GM12878 (cell line): ENCODE measurements around the gene PCGF1. TPM values are rescaled to one million over a fixed set of nuclear protein-coding genes. Genes with fewer than 3 reads are reported as not detected.
A peak's percentile ranks its signal among the peaks of the same experiment; 100 is the strongest.

ENCODE experiments used
- ATAC-seq: fragments of 200-7000 bp; cut with Tn5 transposase; 3 replicates; pipeline ENCODE4 v1.9.1; 2020; ENCODE audit warnings: mild to moderate bottlenecking, moderate library complexity
- BruUV-seq: library from RNA; stranded (reverse); fragments of 400-500 nt; replicated peaks from 2 replicates; lab custom pipeline; 2021; lab: Mats Ljungman, UMichigan
- CTCF ChIA-PET: fragments of 300-600 bp; sonication (Branson Sonifier 250); formaldehyde crosslinking; extraction: SDS; loops from one replicate; lab custom pipeline; 2021; ENCODE audit warnings: inconsistent platforms; lab: Yijun Ruan, JAX
- POLR2A ChIA-PET: fragments of 350-600 bp; formaldehyde crosslinking; extraction: SDS; loops from one replicate; lab custom pipeline; 2021; ENCODE audit warnings: inconsistent platforms; lab: Charles Lee
- RAD21 ChIA-PET: fragments of 300-600 bp; sonication (Branson Sonifier 250); formaldehyde crosslinking; loops from one replicate; lab custom pipeline; 2023; ENCODE audit warnings: antibody characterized with exemption; ENCODE audit not compliant: unreplicated experiment; lab: Charles Lee
- SMC1A ChIA-PET: fragments of 300-600 bp; sonication (Branson Sonifier 250); formaldehyde crosslinking; loops from one replicate; lab custom pipeline; 2023; ENCODE audit not compliant: unreplicated experiment, uncharacterized antibody; lab: Charles Lee
- DNase-seq: peaks from one replicate; pipeline ENCODE4 v3.0.0-alpha.2; 2011; ENCODE audit warnings: low read depth, low spot score
- FAIRE-seq: peaks from 3 replicates; lab custom pipeline; 2011; peaks lifted over from hg19 to GRCh38; lab: Jason Lieb, UNC
- H2AFZ ChIP-seq: 2 replicates; pipeline ENCODE4 v1.6.0; 2011; ENCODE audit warnings: low read depth, low read length, control low read depth; ENCODE audit not compliant: control insufficient read depth
- H3K27ac ChIP-seq: 2 replicates; pipeline ENCODE4 v1.5.1; 2011; ENCODE audit warnings: control low read depth; ENCODE audit not compliant: control insufficient read depth, insufficient read depth
- H3K27me3 ChIP-seq, 2 experiments: replicated peaks in 1 of 2; 2 replicates each; pipeline versions ENCODE4 v1.6.0 to v1.6.1; 2011; ENCODE audit warnings: low read length in 1 of 2; ENCODE audit not compliant: control insufficient read depth in 2 of 2, insufficient read depth in 2 of 2
- H3K36me3 ChIP-seq, 2 experiments: 2 replicates each; pipeline ENCODE4 v1.5.1; 2011; ENCODE audit warnings: low read length in 1 of 2; ENCODE audit not compliant: control insufficient read depth in 2 of 2, insufficient read depth in 2 of 2
- H3K4me1 ChIP-seq: 2 replicates; pipeline ENCODE4 v1.6.1; 2011; ENCODE audit warnings: mild to moderate bottlenecking, low read length, moderate library complexity, mixed read lengths; ENCODE audit not compliant: control insufficient read depth, insufficient read depth
- H3K4me2 ChIP-seq: 2 replicates; pipeline ENCODE4 v1.6.0; 2011; ENCODE audit warnings: control low read depth; ENCODE audit not compliant: control insufficient read depth, insufficient read depth
- H3K4me3 ChIP-seq: fragments of 200-600 bp; sonication (generic); 2 replicates; pipeline ENCODE4 v1.5.1; 2016
- H3K79me2 ChIP-seq: 2 replicates; pipeline ENCODE4 v1.6.0; 2011; ENCODE audit warnings: low read length; ENCODE audit not compliant: control insufficient read depth, insufficient read depth
- H3K9ac ChIP-seq: 2 replicates; pipeline ENCODE4 v1.8.0; 2011; ENCODE audit warnings: low read length, control low read depth, mixed read lengths; ENCODE audit not compliant: control insufficient read depth, insufficient read depth
- H3K9me3 ChIP-seq: replicated peaks from 3 replicates; pipeline ENCODE4 v1.5.1; 2011; ENCODE audit warnings: mild to moderate bottlenecking, low read length; ENCODE audit not compliant: control insufficient read depth, insufficient read depth
- H4K20me1 ChIP-seq: 2 replicates; pipeline ENCODE4 v1.6.0; 2011; ENCODE audit not compliant: control insufficient read depth, insufficient read depth
- DPF2 ChIP-seq: fragments of 450-650 bp; IDR thresholded peaks from 2 replicates; pipeline ENCODE4 v1.6.1; 2017; ENCODE audit warnings: mild to moderate bottlenecking
- MXI1 ChIP-seq: fragments of 150-350 bp; IDR thresholded peaks from 2 replicates; pipeline ENCODE4 v1.6.1; 2011; ENCODE audit warnings: low read depth, mild to moderate bottlenecking, inconsistent platforms, low read length, improper control_type of control experiment
- NFYA ChIP-seq: IDR thresholded peaks from 2 replicates; pipeline ENCODE4 v1.6.1; 2011; ENCODE audit warnings: low read depth, mild to moderate bottlenecking, low read length, improper control_type of control experiment, borderline replicate concordance
- NR2C2 ChIP-seq: IDR thresholded peaks from 2 replicates; pipeline ENCODE4 v1.6.1; 2011; ENCODE audit warnings: borderline replicate concordance, low read depth; ENCODE audit not compliant: control insufficient read depth, insufficient read length
- PKNOX1 ChIP-seq: fragments of 450-650 bp; IDR thresholded peaks from 2 replicates; pipeline ENCODE4 v1.6.1; 2016; ENCODE audit warnings: mild to moderate bottlenecking
- POLR2A ChIP-seq: IDR thresholded peaks from 2 replicates; pipeline ENCODE4 v1.6.1; 2011; ENCODE audit warnings: low read depth, mild to moderate bottlenecking, low read length
- POU2F2 ChIP-seq: IDR thresholded peaks from 3 replicates; pipeline ENCODE4 v1.6.1; 2011; ENCODE audit warnings: low read depth, mild to moderate bottlenecking, low read length, borderline replicate concordance
- RELA ChIP-seq: fragments of 450-650 bp; IDR thresholded peaks from 2 replicates; pipeline ENCODE4 v1.8.0; 2014; ENCODE audit warnings: borderline replicate concordance; ENCODE audit not compliant: partially characterized antibody
- SIN3A ChIP-seq: IDR thresholded peaks from 2 replicates; pipeline ENCODE4 v1.6.1; 2012; ENCODE audit warnings: low read depth, low read length, improper control_type of control experiment
- SIX5 ChIP-seq: IDR thresholded peaks from 2 replicates; pipeline ENCODE4 v1.6.1; 2011; ENCODE audit warnings: mild to moderate bottlenecking, low read depth, low read length, moderate library complexity; ENCODE audit not compliant: severe bottlenecking
- SMARCA5 ChIP-seq: fragments of 450-650 bp; IDR thresholded peaks from 2 replicates; pipeline ENCODE4 v1.6.1; 2017; ENCODE audit warnings: mild to moderate bottlenecking
- WGBS: methylation state at CpG from one replicate; pipeline ENCODE4 v1.1.6; 2016; ENCODE audit warnings: low lambda C conversion rate; ENCODE audit not compliant: insufficient replicate concordance, insufficient coverage; ENCODE audit errors: missing lambda C conversion rate; 5-methylcytosine and 5-hydroxymethylcytosine counted together
- in situ Hi-C: fragments of 300-500 bp; cut with MboI; formaldehyde crosslinking; loops from 9 replicates; pipeline ENCODE4 v1.14.3; 2018; ENCODE audit warnings: mixed read lengths
- intact Hi-C: fragments of 100-400 bp; cut with micrococcal nuclease; formaldehyde crosslinking; loops from one replicate; pipeline ENCODE4 v1.14.2; 2022; ENCODE audit not compliant: unreplicated experiment
- polyA plus RNA-seq, 11 experiments: library from polyadenylated mRNA; depleted of rRNA in 4 of 11; unstranded in 6 of 11; stranded (reverse) in 5 of 11; fragments of >200 nt; fragmentation: Nextera tagmentation in 4 of 11; fragmentation: Illumina TruSeq in 1 of 11; extraction: Ambion mirVana in 4 of 11; extraction: Trizol in 1 of 11; gene quantifications; 1 replicate in 1 of 11; 2 replicates in 10 of 11; pipeline versions ENCODE4 v1.2.1 to v1.2.3, GENCODE V29; 2011 to 2016; ENCODE audit warnings: inconsistent platforms in 2 of 11, missing spikeins in 2 of 11, low read depth in 1 of 11
- total RNA-seq, 4 experiments: library from RNA; depleted of rRNA in 3 of 4; stranded (reverse); fragments of >200 nt in 3 of 4; fragmentation: Illumina TruSeq in 1 of 4; extraction: Trizol in 1 of 4; gene quantifications; 2 replicates each; pipeline versions ENCODE4 v1.2.1 to v1.2.3, GENCODE V29; 2013 to 2021
- TF ChIP-seq, protein P1 (sequence below): fragments of 450-650 bp; IDR thresholded peaks from 2 replicates; pipeline ENCODE4 v1.6.1; 2017; ENCODE audit warnings: low read depth, mild to moderate bottlenecking, moderate library complexity

PCGF1 gene
- total and polyA plus RNA-seq, 10 of the 15 experiments (the other 5 are each of a cell fraction or from before 2014, with no cell fraction given) = 23.1 to 50.8 (median 27.4) TPM

DNA sequence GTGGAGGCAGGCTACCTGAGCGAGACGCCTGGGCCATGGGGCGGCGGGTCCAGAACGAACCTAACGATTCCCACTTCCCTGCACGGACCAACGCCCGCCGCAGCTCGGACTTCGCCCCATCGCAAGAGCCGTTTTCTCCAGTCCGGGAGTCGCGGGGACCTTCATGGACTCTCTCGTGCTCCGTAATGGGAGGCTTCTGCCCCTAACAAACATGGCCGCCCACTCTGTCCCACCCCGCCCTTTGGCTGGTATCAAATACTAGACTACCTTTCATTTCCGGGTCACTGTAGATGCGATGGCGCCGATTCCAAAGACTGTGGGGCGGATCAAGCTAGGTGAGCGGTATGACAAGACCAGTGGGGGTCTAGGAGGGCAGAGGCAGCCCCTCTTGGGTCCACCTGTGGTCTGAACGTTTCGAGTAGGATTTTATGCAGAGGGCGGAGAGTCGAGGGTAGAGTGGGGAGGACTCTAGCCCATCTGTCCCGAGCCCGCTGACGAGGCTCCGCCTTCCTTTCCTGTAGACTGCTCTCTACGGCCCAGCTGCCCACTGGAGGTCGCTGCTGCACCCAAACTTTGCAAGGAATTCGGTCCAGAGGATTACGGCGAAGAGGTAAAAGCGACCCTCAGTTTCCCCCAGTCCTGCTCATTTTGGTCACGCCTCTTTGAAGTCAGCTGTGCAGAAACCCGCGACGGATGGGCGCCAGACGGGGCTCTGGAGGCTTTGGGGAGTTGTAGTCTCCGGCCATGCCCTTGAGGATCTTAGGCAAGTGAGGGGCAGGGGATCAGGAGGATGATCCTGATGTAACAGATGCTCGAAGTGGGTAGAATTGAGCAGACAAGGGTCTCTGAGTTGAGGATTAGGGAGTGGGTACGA is 24.5 kb downstream of the PCGF1 start, which contains the start of the genes CCDC142 and TTC31 (continued):
- peak; percentile 6; the same call in 1 of the 2 replicates for TF ChIP-seq MXI1
- TF ChIP-seq, protein P1, sequence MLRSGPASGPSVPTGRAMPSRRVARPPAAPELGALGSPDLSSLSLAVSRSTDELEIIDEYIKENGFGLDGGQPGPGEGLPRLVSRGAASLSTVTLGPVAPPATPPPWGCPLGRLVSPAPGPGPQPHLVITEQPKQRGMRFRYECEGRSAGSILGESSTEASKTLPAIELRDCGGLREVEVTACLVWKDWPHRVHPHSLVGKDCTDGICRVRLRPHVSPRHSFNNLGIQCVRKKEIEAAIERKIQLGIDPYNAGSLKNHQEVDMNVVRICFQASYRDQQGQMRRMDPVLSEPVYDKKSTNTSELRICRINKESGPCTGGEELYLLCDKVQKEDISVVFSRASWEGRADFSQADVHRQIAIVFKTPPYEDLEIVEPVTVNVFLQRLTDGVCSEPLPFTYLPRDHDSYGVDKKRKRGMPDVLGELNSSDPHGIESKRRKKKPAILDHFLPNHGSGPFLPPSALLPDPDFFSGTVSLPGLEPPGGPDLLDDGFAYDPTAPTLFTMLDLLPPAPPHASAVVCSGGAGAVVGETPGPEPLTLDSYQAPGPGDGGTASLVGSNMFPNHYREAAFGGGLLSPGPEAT = peak; percentile 100
- TF ChIP-seq POU2F2 = peak; percentile 62; the same call in 2 of the 3 replicates

GRCh38 chr2:74481961-74482800 is 25.3 kb downstream of the PCGF1 start:
- CTCF ChIA-PET = interaction anchor here (0.5 to 19.4 kb wide), 28 partner anchors 8 to 147 kb away, joined by 3 to 280 read pairs (median 5); partner anchors contain the start of genes AUP1, DQX1, HTRA2 and INO80B
- Histone ChIP-seq H3K27me3 (no peaks in the 10 kb centered on the region; a peak in 1 of 4 replicates), H3K9ac (peak overlapping the region; percentile 91), H3K79me2 (peaks cover 27% of the 10 kb centered on the region), H3K4me2 (peak overlapping the region; percentile 96), H3K4me3 (peak overlapping the region; percentile 97), H3K4me1 (peaks cover 13% of the 10 kb centered on the region), H3K36me3 (no peaks in the 10 kb centered on the region), H3K27ac (peak overlapping the region; percentile 96), H4K20me1 (no peaks in the 10 kb centered on the region; the same call in 1 of the 2 replicates), H3K9me3 (no peaks in the 10 kb centered on the region), H2AFZ (peak overlapping the region; percentile 100)
- FAIRE-seq (no peak), DNase-seq (no peak), ATAC-seq (peak; percentile 76)
- TSS peak; percentile 83 for BruUV-seq
- POLR2A ChIA-PET = interaction anchor here (0.6 to 3.6 kb wide), 16 partner anchors 8 to 119 kb away, joined by 3 to 44 read pairs (median 5); partner anchors contain the start of genes AUP1, HTRA2, INO80B and MOGS
- SMC1A ChIA-PET = interaction anchor here (1.0 to 5.7 kb wide), 16 partner anchors 9 to 144 kb away, joined by 3 to 128 read pairs (median 6); partner anchors contain the start of genes HTRA2, INO80B, MRPL53 and WBP1
- in situ Hi-C loops (loop anchor here (10.0 kb wide), 1 partner anchor 103 kb away; no protein-coding TSS in a partner anchor), intact Hi-C loops (loop anchor here (1.0 to 2.0 kb wide), 2 partner anchors 21 to 24 kb away; partner anchors contain the start of gene WBP1)
- WGBS = 1% methylated on average over 69 of the region's 80 CpGs
- RAD21 ChIA-PET = interaction anchor here (0.6 to 5.9 kb wide), 19 partner anchors 10 to 658 kb away, joined by 3 to 121 read pairs (median 4); partner anchors contain the start of genes AUP1, DQX1, HTRA2 and INO80B
- TF ChIP-seq MXI1 (peak; percentile 8; the same call in 1 of the 2 replicates), PKNOX1 (no peak), SIX5 (no peak), POLR2A (peak; percentile 65; the same call in 1 of the 2 replicates), SIN3A (0 out of 2 replicates have a peak, but pooled peaks have one; percentile 12), SMARCA5 (0 out of 2 replicates have a peak, but pooled peaks have one; percentile 20), DPF2 (peak; percentile 54; the same call in 1 of the 2 replicates), RELA (no peak), NR2C2 (no peak), NFYA (no peak)
